ENCODE data around the gene HOGA1. TPM values are rescaled to one million over a fixed set of nuclear protein-coding genes. Genes with fewer than 3 reads are reported as not detected.

The HOGA1 gene
- total and polyA plus RNA-seq, 2 donors (not counting 1 experiment from before 2014, with no cell fraction given) = 0.58 to 1.5 TPM

- Histone ChIP-seq H3K79me2 (ENCODE audit: control insufficient read depth, insufficient read depth, low read length) (no peaks in the 10 kb centered on the region), H3K4me2 (ENCODE audit: extremely low read depth, insufficient read depth, low read length) (no peak overlapping the region), H3K36me3 (ENCODE audit: control insufficient read depth, insufficient read depth, low read length) (peaks cover 3% of the 10 kb centered on the region), H3K9me3 (ENCODE audit: control insufficient read depth, insufficient read depth, low read depth, low read length) (no peaks in the 10 kb centered on the region), H3K27me3 (ENCODE audit: control insufficient read depth, insufficient read depth, low read length) (no peaks in the 10 kb centered on the region), H3K9ac (ENCODE audit: insufficient read depth, low read length) (no peak overlapping the region), H3K4me1 (ENCODE audit: control insufficient read depth, extremely low read depth, insufficient read depth, low read length) (peaks cover 3% of the 10 kb centered on the region), H3K4me3 (replicated peaks in 1 of 4; ENCODE audit: control extremely low read depth in 1 of 4, insufficient read depth in 1 of 4, low read depth in 3 of 4, low read length in 4 of 4) (no peak overlapping the region), H3K27ac (ENCODE audit: insufficient read depth, low read length) (no peak overlapping the region), H4K20me1 (ENCODE audit: control insufficient read depth, extremely low read depth, insufficient read depth, low read length) (no peaks in the 10 kb centered on the region), H2AFZ (ENCODE audit: low read length) (no peak overlapping the region)
- peak in 1 of 2 donors; percentile 31 for DNase-seq (ENCODE audit: low read depth in 2 of 2)
- TF ChIP-seq EZH2 (IDR thresholded peaks at IDR 0.05; ENCODE audit: low read length, missing control alignments) (no peak), CTCF (conservative IDR thresholded peaks at IDR 0.05 in 1 of 2, IDR thresholded peaks at IDR 0.05 in 1 of 2; ENCODE audit: low read depth in 1 of 2, low read length in 2 of 2) (no peak)
Observed at GRCh38 chr10:97573021-97573420, 11.2 kb upstream of the HOGA1 start.

GRCh38 chr10:97573672-97574071, 10.5 kb upstream of the HOGA1 start:
- H3K4me1 ChIP-seq (ENCODE audit: control insufficient read depth, extremely low read depth, insufficient read depth, low read length) = peaks cover 3% of the 10 kb centered on the region
- TF ChIP-seq EZH2 (IDR thresholded peaks at IDR 0.05; ENCODE audit: low read length, missing control alignments) (no peak), CTCF (conservative IDR thresholded peaks at IDR 0.05 in 1 of 2, IDR thresholded peaks at IDR 0.05 in 1 of 2; ENCODE audit: low read depth in 1 of 2, low read length in 2 of 2) (no peak)

GRCh38 chr10:97574374-97575126, 9.6 kb upstream of the HOGA1 start:
- Histone ChIP-seq H4K20me1 (ENCODE audit: control insufficient read depth, extremely low read depth, insufficient read depth, low read length) (no peaks in the 10 kb centered on the region), H3K4me1 (ENCODE audit: control insufficient read depth, extremely low read depth, insufficient read depth, low read length) (peaks cover 3% of the 10 kb centered on the region), H3K9ac (ENCODE audit: insufficient read depth, low read length) (no peak overlapping the region), H3K27me3 (ENCODE audit: control insufficient read depth, insufficient read depth, low read length) (no peaks in the 10 kb centered on the region), H3K4me3 (replicated peaks in 1 of 4; ENCODE audit: control extremely low read depth in 1 of 4, insufficient read depth in 1 of 4, low read depth in 3 of 4, low read length in 4 of 4) (no peak overlapping the region), H3K27ac (ENCODE audit: insufficient read depth, low read length) (no peak overlapping the region), H3K79me2 (ENCODE audit: control insufficient read depth, insufficient read depth, low read length) (no peaks in the 10 kb centered on the region), H3K4me2 (ENCODE audit: extremely low read depth, insufficient read depth, low read length) (no peak overlapping the region), H2AFZ (ENCODE audit: low read length) (no peak overlapping the region), H3K36me3 (ENCODE audit: control insufficient read depth, insufficient read depth, low read length) (peaks cover 1% of the 10 kb centered on the region), H3K9me3 (ENCODE audit: control insufficient read depth, insufficient read depth, low read depth, low read length) (no peaks in the 10 kb centered on the region)
- TF ChIP-seq EZH2 (IDR thresholded peaks at IDR 0.05; ENCODE audit: low read length, missing control alignments) = no peak
- TF ChIP-seq CTCF (conservative IDR thresholded peaks at IDR 0.05 in 1 of 2, IDR thresholded peaks at IDR 0.05 in 1 of 2; ENCODE audit: low read depth in 1 of 2, low read length in 2 of 2) = no peak
- peak; percentile 52 to 68 for DNase-seq (ENCODE audit: low read depth in 2 of 2)

More at GRCh38 chr10:97573672-97574071, 10.5 kb upstream of the HOGA1 start:
- Histone ChIP-seq H3K27ac (ENCODE audit: insufficient read depth, low read length) (no peak overlapping the region), H3K9me3 (ENCODE audit: control insufficient read depth, insufficient read depth, low read depth, low read length) (no peaks in the 10 kb centered on the region), H4K20me1 (ENCODE audit: control insufficient read depth, extremely low read depth, insufficient read depth, low read length) (no peaks in the 10 kb centered on the region), H3K36me3 (ENCODE audit: control insufficient read depth, insufficient read depth, low read length) (peaks cover 3% of the 10 kb centered on the region), H3K9ac (ENCODE audit: insufficient read depth, low read length) (no peak overlapping the region), H3K79me2 (ENCODE audit: control insufficient read depth, insufficient read depth, low read length) (no peaks in the 10 kb centered on the region), H2AFZ (ENCODE audit: low read length) (no peak overlapping the region), H3K27me3 (ENCODE audit: control insufficient read depth, insufficient read depth, low read length) (no peaks in the 10 kb centered on the region), H3K4me3 (replicated peaks in 1 of 4; ENCODE audit: control extremely low read depth in 1 of 4, insufficient read depth in 1 of 4, low read depth in 3 of 4, low read length in 4 of 4) (no peak overlapping the region), H3K4me2 (ENCODE audit: extremely low read depth, insufficient read depth, low read length) (no peak overlapping the region)
- DNase-seq (ENCODE audit: low read depth in 2 of 2) = no peak
